OCI-LY7 (cell line): ENCODE data around the gene SERPINH1.

Source experiments
- EZH2phosphoT487 ChIP-seq: fragments of 200-600 bp; sonication (generic); IDR thresholded peaks from 2 replicates; pipeline ENCODE4 v1.6.1; 2018; ENCODE audit warnings: low read depth, borderline replicate concordance, mild to moderate bottlenecking, mixed run types, antibody characterized with exemption, low read length, moderate library complexity, mixed read lengths
- TF ChIP-seq, protein P1 (sequence below): fragments of 200-600 bp; sonication (generic); conservative IDR thresholded peaks from 2 replicates; pipeline ENCODE4 v1.5.1; 2014; ENCODE audit warnings: mild to moderate bottlenecking, antibody characterized with exemption, low read length, moderate library complexity, mixed read lengths

DNA sequence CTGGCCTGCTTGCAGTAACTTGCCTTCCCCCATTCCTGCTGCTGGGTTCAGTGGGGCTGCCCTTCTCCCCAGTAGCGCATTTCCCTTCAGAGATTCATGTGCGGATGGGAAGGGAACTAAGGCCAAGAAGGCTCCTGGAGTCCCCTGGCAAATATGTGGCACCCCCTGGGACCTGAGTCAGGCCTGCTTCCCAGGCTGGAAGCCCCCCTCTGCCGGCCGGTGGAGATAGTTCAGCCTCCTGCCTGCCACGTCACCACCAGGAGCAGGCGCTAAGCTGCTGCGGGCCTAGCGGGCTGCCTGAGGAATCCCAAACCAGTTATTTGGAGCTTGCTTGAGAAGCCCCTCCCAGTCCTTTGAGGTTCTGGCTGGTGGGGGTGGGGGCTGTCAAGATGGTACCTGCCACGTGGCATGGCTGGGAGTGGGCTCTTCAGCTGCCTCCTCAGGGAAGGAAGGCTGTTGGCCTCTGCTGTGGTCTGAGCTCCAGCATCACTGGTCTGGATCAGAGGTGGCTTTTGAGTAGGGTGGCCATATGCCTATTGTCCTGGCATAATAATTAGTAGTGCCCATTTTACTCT is 2.0 kb downstream of the SERPINH1 start:
- TF ChIP-seq, protein P1, sequence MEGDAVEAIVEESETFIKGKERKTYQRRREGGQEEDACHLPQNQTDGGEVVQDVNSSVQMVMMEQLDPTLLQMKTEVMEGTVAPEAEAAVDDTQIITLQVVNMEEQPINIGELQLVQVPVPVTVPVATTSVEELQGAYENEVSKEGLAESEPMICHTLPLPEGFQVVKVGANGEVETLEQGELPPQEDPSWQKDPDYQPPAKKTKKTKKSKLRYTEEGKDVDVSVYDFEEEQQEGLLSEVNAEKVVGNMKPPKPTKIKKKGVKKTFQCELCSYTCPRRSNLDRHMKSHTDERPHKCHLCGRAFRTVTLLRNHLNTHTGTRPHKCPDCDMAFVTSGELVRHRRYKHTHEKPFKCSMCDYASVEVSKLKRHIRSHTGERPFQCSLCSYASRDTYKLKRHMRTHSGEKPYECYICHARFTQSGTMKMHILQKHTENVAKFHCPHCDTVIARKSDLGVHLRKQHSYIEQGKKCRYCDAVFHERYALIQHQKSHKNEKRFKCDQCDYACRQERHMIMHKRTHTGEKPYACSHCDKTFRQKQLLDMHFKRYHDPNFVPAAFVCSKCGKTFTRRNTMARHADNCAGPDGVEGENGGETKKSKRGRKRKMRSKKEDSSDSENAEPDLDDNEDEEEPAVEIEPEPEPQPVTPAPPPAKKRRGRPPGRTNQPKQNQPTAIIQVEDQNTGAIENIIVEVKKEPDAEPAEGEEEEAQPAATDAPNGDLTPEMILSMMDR: no peak
- TF ChIP-seq EZH2phosphoT487: no peak
